Esophagus squamous epithelium (tissue), 5 donors: Measurements from ENCODE around the gene SH3PXD2B. TPM values are rescaled to one million over a fixed set of nuclear protein-coding genes. Genes with fewer than 3 reads are reported as not detected.
"Not testable (repeated sequence)": the region's sequence is repeated elsewhere in the genome, so short reads cannot be mapped to it uniquely, and the experiment has no call there.

Experiments used
- DNase-seq: peaks from one replicate; lab custom pipeline; 2025; lab: John Stamatoyannopoulos, UW
- H3K27ac ChIP-seq, 4 donors: fragments of 200-600 bp; sonication (generic); one replicate each; pipeline ENCODE4 v1.5.1; 2016 to 2019; ENCODE audit warnings: mild to moderate bottlenecking in 1 of 4
- H3K27me3 ChIP-seq, 4 donors: fragments of 200-600 bp; sonication (generic); 1 replicate in 3 of 4; 2 replicates in 1 of 4; pipeline versions ENCODE4 v1.5.1 to v1.6.0; 2017 to 2021; ENCODE audit warnings: antibody characterized with exemption in 1 of 4
- H3K36me3 ChIP-seq, 3 donors: fragments of 200-600 bp; sonication (generic); one replicate each; pipeline ENCODE4 v1.5.1; 2016 to 2019
- H3K4me1 ChIP-seq, 3 donors: fragments of 200-600 bp; sonication (generic); one replicate each; pipeline ENCODE4 v1.5.1; 2017 to 2019
- H3K4me3 ChIP-seq, 4 donors: fragments of 200-600 bp; sonication (generic); 1 replicate in 3 of 4; 2 replicates in 1 of 4; pipeline ENCODE4 v1.5.1; 2016 to 2019; ENCODE audit warnings: mild to moderate bottlenecking in 2 of 4, moderate library complexity in 1 of 4
- H3K9me3 ChIP-seq, 3 donors: fragments of 200-600 bp; sonication (generic); one replicate each; pipeline ENCODE4 v1.5.1; 2016 to 2019
- POLR2A ChIP-seq, 4 donors: fragments of 450-650 bp; IDR thresholded peaks; one replicate each; pipeline ENCODE4 v1.6.1; 2017; ENCODE audit warnings: antibody characterized with exemption in 4 of 4, mild to moderate bottlenecking in 4 of 4, moderate library complexity in 3 of 4
- WGBS, 2 donors: methylation state at CpG; one replicate each; pipeline ENCODE4 v1.1.5; 2018; 5-methylcytosine and 5-hydroxymethylcytosine counted together
- intact Hi-C: fragments of 100-400 bp; cut with DNase I; formaldehyde crosslinking; loops from one replicate; pipeline ENCODE4 v1.15.0; 2022
- total RNA-seq, 4 donors: library from RNA; depleted of rRNA; stranded (reverse); fragments of >200 nt; gene quantifications; one replicate each; pipeline ENCODE4 v1.1.0, GENCODE V29; 2016
- TF ChIP-seq, protein P1 (sequence below), 6 experiments: fragments of 450-650 bp in 4 of 6; fragments of 200-600 bp in 2 of 6; sonication (generic) in 2 of 6; IDR thresholded peaks; one replicate each; pipeline ENCODE4 v1.5.1; 2016 to 2019; ENCODE audit warnings: antibody characterized with exemption in 6 of 6, mild to moderate bottlenecking in 4 of 6, moderate library complexity in 4 of 6
- donor health status: DM: yes; HTN: yes; CAD: no.

The SH3PXD2B gene
- total RNA-seq, 4 donors from 2014 or later: 7.1 to 22.1 (median 13.8) TPM

DNA sequence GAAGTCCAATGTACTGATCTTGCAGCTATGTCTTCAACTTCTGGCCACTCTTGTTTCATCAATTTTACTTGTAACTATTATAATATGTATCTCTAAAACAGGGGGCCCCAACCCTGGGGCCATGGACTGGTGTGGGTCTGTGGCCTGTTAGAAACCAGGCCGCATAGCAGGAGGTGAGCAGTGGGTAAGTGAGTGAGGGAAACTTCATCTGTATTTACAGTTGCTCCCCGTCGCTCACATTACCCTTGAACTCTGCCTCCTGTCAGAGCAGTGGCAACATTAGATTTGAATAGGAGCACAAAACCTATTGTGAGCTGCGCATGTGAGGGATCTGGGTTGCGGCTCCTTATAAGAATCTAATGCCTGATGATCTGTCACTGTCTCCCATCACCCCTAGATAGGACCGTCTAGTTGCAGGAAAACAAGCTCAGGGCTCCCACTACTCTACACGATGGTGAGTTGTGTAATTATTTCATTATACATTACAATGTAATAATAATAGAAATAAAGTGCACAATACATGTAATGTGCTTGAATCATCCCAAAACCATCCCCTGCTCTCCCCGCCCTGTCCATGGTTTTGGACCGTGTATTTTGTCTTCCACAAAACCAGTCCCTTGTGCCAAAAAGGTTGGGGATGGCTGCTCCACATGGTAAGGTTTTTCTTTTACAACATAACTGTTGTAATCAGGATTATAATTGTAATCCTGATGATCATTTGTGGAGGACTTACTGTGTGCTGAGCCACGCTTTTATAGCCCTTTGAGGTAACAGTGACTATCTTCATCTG lies 26.9 kb upstream of the SH3PXD2B start:
- Histone ChIP-seq H3K27ac (peak overlapping the region in 2 of 4 donors; percentile 28 to 32), H3K4me3 (no peak overlapping the region), H3K36me3 (no peaks in the 10 kb centered on the region), H3K27me3 (no peaks in the 10 kb centered on the region), H3K9me3 (no peaks in the 10 kb centered on the region), H3K4me1 (peaks cover 0 to 29% (median 6%) of the 10 kb centered on the region in 3 donors)
- intact Hi-C loops: no loop called here
- TF ChIP-seq POLR2A (IDR thresholded peaks at IDR 0.05): no peak
- TF ChIP-seq, protein P1, sequence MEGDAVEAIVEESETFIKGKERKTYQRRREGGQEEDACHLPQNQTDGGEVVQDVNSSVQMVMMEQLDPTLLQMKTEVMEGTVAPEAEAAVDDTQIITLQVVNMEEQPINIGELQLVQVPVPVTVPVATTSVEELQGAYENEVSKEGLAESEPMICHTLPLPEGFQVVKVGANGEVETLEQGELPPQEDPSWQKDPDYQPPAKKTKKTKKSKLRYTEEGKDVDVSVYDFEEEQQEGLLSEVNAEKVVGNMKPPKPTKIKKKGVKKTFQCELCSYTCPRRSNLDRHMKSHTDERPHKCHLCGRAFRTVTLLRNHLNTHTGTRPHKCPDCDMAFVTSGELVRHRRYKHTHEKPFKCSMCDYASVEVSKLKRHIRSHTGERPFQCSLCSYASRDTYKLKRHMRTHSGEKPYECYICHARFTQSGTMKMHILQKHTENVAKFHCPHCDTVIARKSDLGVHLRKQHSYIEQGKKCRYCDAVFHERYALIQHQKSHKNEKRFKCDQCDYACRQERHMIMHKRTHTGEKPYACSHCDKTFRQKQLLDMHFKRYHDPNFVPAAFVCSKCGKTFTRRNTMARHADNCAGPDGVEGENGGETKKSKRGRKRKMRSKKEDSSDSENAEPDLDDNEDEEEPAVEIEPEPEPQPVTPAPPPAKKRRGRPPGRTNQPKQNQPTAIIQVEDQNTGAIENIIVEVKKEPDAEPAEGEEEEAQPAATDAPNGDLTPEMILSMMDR (IDR thresholded peaks at IDR 0.05): no peak
- WGBS, 2 donors: 70 to 76% methylated on average over 9 to 10 of the region's 10 CpGs
- DNase-seq: no peak

DNA sequence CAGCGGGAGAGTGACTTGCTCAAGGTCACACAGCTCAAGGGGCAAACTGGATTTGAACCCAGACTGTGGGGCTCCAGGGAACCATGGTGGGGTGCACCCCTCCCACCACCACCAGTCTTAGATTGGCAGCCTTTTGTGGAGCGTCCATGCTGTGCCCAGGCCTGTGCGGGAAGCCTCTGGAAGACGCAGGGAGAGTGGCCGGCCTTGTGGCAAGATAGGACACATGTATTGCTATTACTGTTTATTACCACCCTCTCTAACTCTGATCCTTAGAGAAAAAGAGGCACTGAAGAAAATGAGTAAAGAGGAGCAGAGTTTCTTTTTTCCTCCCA lies 25.4 kb upstream of the SH3PXD2B start:
- H3K4me3 ChIP-seq: no peak overlapping the region
- TF ChIP-seq, protein P1 (IDR thresholded peaks at IDR 0.05): no peak
- WGBS, 2 donors: 87 to 90% methylated on average over 3 to 5 of the region's 5 CpGs
- peak overlapping the region in 3 of 4 donors; percentile 39 to 65 (median 65) for H3K27ac ChIP-seq
- no peaks in the 10 kb centered on the region for H3K9me3 ChIP-seq
- H3K36me3 ChIP-seq: no peaks in the 10 kb centered on the region
- no peaks in the 10 kb centered on the region for H3K27me3 ChIP-seq
- no peak for DNase-seq
- H3K4me1 ChIP-seq: peaks cover 0 to 29% (median 6%) of the 10 kb centered on the region in 3 donors
- intact Hi-C loops: loop anchor here (2.0 to 10.0 kb wide), 2 partner anchors 219 to 465 kb away; no protein-coding TSS in a partner anchor

DNA sequence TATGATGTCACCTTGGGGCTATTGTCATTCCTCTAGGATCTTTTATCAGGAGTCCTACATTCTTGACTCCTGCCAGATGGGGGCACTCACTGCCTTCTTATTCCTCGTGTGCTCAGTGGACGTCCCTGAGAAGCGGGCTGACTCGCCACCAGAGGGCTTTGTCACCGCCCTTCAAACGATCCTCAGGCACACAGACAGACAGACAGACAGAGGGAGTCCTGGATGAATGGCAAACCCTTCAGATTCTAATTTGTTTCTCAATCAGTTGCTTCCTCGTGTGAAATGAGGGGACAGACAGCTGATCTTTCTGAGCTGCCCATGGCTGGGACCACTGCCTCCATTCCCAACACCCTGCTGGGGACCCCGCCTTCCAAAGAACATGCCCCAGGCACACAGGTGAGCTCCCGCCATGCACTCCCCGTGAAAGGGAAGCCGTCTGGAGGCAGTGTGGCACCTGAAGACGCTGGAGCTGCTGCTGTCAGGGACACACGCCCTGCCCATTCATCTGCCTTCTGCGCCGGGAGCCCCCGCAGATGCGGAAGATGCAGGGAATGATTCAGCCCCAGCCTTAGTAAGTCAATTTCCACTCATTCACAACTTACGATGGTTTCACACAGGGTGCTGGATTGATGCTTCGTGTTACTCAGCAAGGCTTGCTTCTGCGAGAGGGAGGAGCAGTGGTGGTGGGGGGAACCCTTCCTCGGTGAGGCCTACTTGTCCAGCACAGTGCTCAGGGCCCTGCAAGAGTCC lies 24.9 kb upstream of the SH3PXD2B start:
- 17 to 23% methylated on average over 8 to 18 of the region's 21 CpGs for WGBS, 2 donors
- intact Hi-C loops: loop anchor here (2.0 to 10.0 kb wide), 2 partner anchors 220 to 466 kb away; no protein-coding TSS in a partner anchor

DNA sequence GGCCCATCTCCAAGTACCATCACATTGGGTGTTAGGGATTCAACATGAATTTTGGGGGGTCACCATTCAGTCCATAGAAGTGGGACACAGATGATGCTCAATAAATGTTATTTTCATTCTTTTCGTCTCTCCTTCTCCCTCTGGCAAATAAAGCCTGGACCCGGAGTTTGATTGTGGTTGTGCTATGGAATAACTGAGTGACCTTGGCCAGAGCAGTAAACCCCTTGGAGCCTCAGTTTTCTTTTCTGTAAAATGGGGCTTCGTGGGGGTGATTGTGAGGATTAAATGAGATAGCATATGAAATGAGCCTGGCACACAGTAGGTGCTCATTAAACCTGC lies 24.3 kb upstream of the SH3PXD2B start:
- intact Hi-C loops: loop anchor here (2.0 to 10.0 kb wide), 2 partner anchors 220 to 466 kb away; no protein-coding TSS in a partner anchor

More for the DNA sequence above, 24.9 kb upstream of the SH3PXD2B start:
- no peaks in the 10 kb centered on the region for H3K27me3 ChIP-seq
- H3K9me3 ChIP-seq: no peaks in the 10 kb centered on the region
- peaks cover 0 to 29% (median 6%) of the 10 kb centered on the region in 3 donors for H3K4me1 ChIP-seq
- no peak for DNase-seq
- H3K36me3 ChIP-seq: no peaks in the 10 kb centered on the region
- TF ChIP-seq POLR2A (IDR thresholded peaks at IDR 0.05): no peak
- TF ChIP-seq, protein P1 (IDR thresholded peaks at IDR 0.05): peak; percentile 73 to 99 (median 96)
- H3K27ac ChIP-seq: peak overlapping the region in 3 of 4 donors; percentile 39 to 65 (median 65)
- no peak overlapping the region for H3K4me3 ChIP-seq

DNA sequence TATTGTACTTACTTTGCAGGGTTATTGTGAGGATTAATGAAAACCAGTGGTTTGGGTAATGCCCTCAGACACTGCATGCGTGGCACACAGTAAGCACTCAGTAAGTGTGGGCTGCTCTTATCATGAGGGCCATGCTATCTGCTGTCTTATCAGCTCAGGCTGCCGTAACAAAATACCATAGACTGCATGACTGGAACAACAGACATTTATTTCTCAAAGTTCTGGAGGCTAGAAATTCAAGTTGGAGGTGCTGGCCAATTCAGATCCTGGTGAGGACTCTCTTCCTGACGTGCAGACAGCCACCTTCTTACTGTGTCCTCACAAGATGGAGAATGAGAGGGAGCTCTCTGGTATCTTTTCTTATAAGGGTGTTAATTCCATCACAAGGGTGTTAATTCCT lies 23.9 kb upstream of the SH3PXD2B start:
- no peaks in the 10 kb centered on the region for H3K36me3 ChIP-seq
- peaks cover 0 to 29% (median 6%) of the 10 kb centered on the region in 3 donors for H3K4me1 ChIP-seq
- TF ChIP-seq, protein P1 (IDR thresholded peaks at IDR 0.05): no peak
- no peak for TF ChIP-seq POLR2A (IDR thresholded peaks at IDR 0.05)
- H3K4me3 ChIP-seq: no peak overlapping the region
- intact Hi-C loops: loop anchor here (2.0 to 10.0 kb wide), 2 partner anchors 221 to 467 kb away; no protein-coding TSS in a partner anchor
- no peaks in the 10 kb centered on the region for H3K9me3 ChIP-seq
- no peaks in the 10 kb centered on the region for H3K27me3 ChIP-seq
- no peak for DNase-seq
- no peak overlapping the region for H3K27ac ChIP-seq
- WGBS, 2 donors: 87 to 100% methylated on average over 2 to 3 of the region's 3 CpGs

More for the DNA sequence above, 24.3 kb upstream of the SH3PXD2B start:
- 41 to 47% methylated on average over 3 of the region's 3 CpGs for WGBS, 2 donors
- H3K4me3 ChIP-seq, H3K27me3 ChIP-seq, H3K9me3 ChIP-seq, H3K36me3 ChIP-seq, H3K27ac ChIP-seq, DNase-seq: not testable (repeated sequence)
- H3K4me1 ChIP-seq: peaks cover 0 to 29% (median 6%) of the 10 kb centered on the region in 3 donors
